Measurements from ENCODE around the gene PRR18. TPM values are rescaled to one million over a fixed set of nuclear protein-coding genes. Genes with fewer than 3 reads are reported as not detected.

The PRR18 gene
- total and polyA plus RNA-seq, 5 donors from 2014 or later: not detected

DNA sequence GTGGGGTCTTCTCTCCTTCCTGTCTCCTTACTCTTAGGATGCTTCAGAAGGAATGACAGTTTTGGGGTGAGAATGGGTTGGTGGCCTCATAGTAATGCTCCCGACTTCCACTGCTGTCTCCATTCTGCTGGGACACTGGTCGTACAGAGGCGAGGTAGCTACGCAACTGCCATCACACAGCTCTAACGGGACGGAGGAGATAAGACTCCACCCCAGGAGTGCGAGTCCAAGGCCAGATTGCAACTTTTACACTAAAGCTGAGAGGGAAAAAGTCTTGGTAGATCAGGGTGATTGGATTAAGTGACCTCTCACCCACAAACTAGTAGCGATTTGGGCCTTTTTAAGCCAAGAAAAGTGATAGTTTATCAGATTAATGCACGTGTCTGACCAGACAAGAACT, 1.8 kb upstream of the PRR18 start:
- Mint-ChIP-seq H3K4me1 (peaks cover 0 to 12% (median 8%) of the 10 kb centered on the region in 4 donors), H3K27me3 (peaks cover 38% of the 10 kb centered on the region), H3K27ac (no peak overlapping the region), H3K4me3 (no peak overlapping the region), H3K36me3 (no peaks in the 10 kb centered on the region), H3K9me3 (no peaks in the 10 kb centered on the region)
- Histone ChIP-seq H3K4me1 (ENCODE audit: control insufficient read depth, insufficient read depth, low read length, poor library complexity, severe bottlenecking) (peaks cover 17% of the 10 kb centered on the region), H3K27ac (ENCODE audit: insufficient read depth, low read length, poor library complexity, severe bottlenecking) (no peak overlapping the region), H3K27me3 (ENCODE audit: control insufficient read depth, insufficient read depth, low read length) (peaks cover 16% of the 10 kb centered on the region), H3K4me3 (ENCODE audit: low read depth, low read length) (no peak overlapping the region), H3K36me3 (ENCODE audit: control insufficient read depth, insufficient read depth, low read length) (no peaks in the 10 kb centered on the region), H3K9me3 (ENCODE audit: control insufficient read depth in 2 of 2, low read length in 2 of 2) (no peaks in the 10 kb centered on the region)
- no peak for ATAC-seq (ENCODE audit: low read depth in 2 of 2)
- no peak for DNase-seq

DNA sequence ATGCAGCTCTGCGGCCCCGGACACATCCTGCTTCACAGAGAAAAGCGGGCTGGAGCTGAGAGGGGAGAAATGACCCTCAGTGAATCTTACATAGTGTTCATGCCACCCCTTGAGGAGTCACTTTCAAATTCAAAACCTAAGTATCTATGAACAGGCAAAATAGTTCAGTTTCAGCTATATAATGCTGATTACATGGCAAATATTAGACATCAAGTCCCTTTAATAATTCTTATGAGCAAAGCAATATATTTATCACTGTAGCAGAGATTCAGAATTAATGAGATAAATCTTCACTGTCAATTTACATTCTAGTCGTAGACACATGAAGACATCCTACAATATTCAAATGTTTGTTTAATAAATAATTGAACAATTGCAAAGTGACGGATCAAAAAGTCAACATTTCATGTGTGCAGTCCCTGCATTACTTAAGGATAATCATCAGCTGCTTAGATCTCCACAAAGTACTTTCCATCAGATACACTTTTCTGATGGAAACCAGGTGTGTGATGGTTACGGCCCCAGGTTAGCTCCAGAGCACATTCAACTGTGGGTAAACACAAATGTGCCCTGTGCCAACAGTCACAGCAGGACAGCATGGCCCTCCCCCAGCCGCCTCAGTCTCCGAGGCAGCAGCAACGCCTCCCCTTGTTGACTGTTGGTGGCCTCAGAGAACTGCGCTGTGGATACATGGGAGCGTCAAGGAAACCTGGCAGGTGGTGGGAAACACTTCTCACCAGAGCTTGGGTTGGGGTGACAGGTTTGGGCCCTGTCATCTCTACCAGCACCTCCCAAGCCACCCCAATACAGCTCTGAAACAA, 787 bp upstream of the PRR18 start:
- Histone ChIP-seq H3K4me3 (ENCODE audit: low read depth, low read length) (no peak overlapping the region), H3K27me3 (ENCODE audit: control insufficient read depth, insufficient read depth, low read length) (peaks cover 21% of the 10 kb centered on the region), H3K36me3 (ENCODE audit: control insufficient read depth, insufficient read depth, low read length) (no peaks in the 10 kb centered on the region), H3K27ac (ENCODE audit: insufficient read depth, low read length, poor library complexity, severe bottlenecking) (no peak overlapping the region), H3K4me1 (ENCODE audit: control insufficient read depth, insufficient read depth, low read length, poor library complexity, severe bottlenecking) (peaks cover 17% of the 10 kb centered on the region), H3K9me3 (ENCODE audit: control insufficient read depth in 2 of 2, low read length in 2 of 2) (no peaks in the 10 kb centered on the region)
- DNase-seq (no peak), ATAC-seq (ENCODE audit: low read depth in 2 of 2) (no peak)
- Mint-ChIP-seq H3K27me3 (peaks cover 47% of the 10 kb centered on the region), H3K4me1 (peaks cover 0 to 12% (median 8%) of the 10 kb centered on the region in 4 donors), H3K4me3 (peak overlapping the region in 3 of 4 donors; percentile 52 to 85 (median 53)), H3K9me3 (no peaks in the 10 kb centered on the region), H3K27ac (no peak overlapping the region), H3K36me3 (no peaks in the 10 kb centered on the region)

DNA sequence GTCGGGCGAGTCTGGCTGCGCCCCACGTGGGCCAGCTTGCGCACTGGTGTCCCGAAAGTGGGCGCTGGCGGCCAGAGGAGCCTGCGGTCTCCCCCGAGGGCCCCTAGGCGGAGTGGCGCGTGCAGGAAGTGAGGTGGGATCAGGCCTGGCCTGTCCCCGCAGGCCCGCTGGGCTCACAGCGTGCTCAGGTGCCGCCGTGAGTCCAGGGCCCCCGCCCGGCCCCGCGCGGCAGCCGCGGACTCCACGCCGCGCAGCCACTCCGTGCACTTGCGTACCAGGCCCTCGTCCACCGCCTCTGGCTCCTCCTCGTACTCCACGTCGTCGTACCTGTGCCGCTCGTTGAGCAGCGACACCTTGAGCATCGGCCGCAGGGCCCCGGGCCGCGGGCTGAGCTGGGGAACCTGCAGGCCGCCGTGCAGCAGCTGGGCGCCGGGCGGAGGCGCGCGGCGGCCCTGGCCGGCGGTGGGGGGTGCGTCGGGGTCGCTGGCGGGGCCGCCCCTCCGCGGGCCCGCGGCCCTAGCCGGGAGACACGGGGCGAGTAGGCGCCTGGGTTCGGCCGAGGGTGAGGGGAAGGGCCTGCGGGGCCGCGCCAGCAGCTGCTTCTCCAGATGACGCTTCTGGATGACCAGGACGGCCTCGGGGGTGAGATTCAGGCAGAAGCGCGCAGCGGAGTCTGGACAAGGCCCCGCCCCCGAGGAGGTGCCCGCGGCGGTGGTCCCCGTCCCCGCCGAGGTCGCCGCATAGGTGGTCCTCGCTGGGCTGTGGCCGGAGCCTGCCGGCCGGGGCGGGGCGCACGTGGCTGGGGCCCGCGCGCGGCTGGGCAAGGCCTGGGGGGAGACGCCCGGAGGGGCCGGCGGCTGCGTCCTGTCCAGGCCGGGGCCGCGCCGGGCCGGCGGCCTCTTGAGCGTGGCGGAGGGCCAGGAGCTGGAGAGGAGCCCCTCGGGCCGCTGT, 835 bp downstream of the PRR18 start:
- peak; percentile 9 to 57 for ATAC-seq (ENCODE audit: low read depth in 2 of 2)
- Mint-ChIP-seq H3K27me3 (peaks cover 57% of the 10 kb centered on the region), H3K9me3 (no peaks in the 10 kb centered on the region), H3K4me1 (peaks cover 0 to 12% (median 8%) of the 10 kb centered on the region in 4 donors), H3K27ac (no peak overlapping the region), H3K36me3 (no peaks in the 10 kb centered on the region), H3K4me3 (peak overlapping the region in 1 of 4 donors; percentile 26)
- H3K27ac ChIP-seq (ENCODE audit: insufficient read depth, low read length, poor library complexity, severe bottlenecking): no peak overlapping the region
- H3K9me3 ChIP-seq (ENCODE audit: control insufficient read depth in 2 of 2, low read length in 2 of 2): no peaks in the 10 kb centered on the region
- peaks cover 17% of the 10 kb centered on the region for H3K4me1 ChIP-seq (ENCODE audit: control insufficient read depth, insufficient read depth, low read length, poor library complexity, severe bottlenecking)
- H3K4me3 ChIP-seq (ENCODE audit: low read depth, low read length): no peak overlapping the region
- no peaks in the 10 kb centered on the region for H3K36me3 ChIP-seq (ENCODE audit: control insufficient read depth, insufficient read depth, low read length)
- peak in 1 of 3 donors; percentile 23 for DNase-seq
- H3K27me3 ChIP-seq (ENCODE audit: control insufficient read depth, insufficient read depth, low read length): peaks cover 24% of the 10 kb centered on the region

DNA sequence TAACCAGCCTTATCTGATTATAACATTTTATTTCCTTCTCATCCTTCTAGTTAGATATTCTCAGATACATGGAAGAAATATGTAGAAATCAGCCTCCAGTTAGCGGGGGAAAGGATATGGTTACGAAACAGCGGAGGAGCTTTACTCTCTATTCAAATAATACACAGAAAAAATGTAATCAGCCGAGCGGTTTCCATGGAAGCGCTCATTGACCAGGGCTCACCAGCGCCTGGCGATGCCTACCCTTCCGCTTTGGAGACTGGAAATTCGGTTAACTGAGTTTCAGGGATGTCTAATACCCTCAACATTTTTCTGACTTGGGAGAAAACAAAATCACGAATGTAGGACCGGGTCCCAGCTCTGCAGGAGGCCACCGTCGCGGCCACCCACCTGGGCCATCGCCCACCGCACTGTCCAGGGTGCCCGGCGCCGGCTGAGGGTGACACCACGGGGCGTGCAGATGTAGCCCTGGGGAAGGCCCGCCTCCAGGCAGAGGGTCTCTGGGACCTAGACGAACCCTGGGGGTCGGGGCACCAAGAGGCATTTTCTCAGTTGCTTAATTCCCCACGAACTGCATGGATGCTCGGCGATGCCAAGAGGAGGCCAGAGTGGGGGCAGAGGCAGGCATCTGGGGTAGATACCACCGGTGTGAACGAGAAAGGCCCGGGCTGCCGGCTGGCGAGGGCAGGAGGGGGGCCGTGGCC, 1.7 kb downstream of the PRR18 start:
- H3K36me3 ChIP-seq (ENCODE audit: control insufficient read depth, insufficient read depth, low read length): no peaks in the 10 kb centered on the region
- no peaks in the 10 kb centered on the region for H3K9me3 Mint-ChIP-seq
- no peak overlapping the region for H3K4me3 ChIP-seq (ENCODE audit: low read depth, low read length)
- peaks cover 24% of the 10 kb centered on the region for H3K27me3 ChIP-seq (ENCODE audit: control insufficient read depth, insufficient read depth, low read length)
- H3K4me1 Mint-ChIP-seq: peaks cover 0 to 12% (median 8%) of the 10 kb centered on the region in 4 donors
- no peaks in the 10 kb centered on the region for H3K9me3 ChIP-seq (ENCODE audit: control insufficient read depth in 2 of 2, low read length in 2 of 2)
- H3K4me1 ChIP-seq (ENCODE audit: control insufficient read depth, insufficient read depth, low read length, poor library complexity, severe bottlenecking): peaks cover 17% of the 10 kb centered on the region
- H3K36me3 Mint-ChIP-seq: no peaks in the 10 kb centered on the region
- H3K27ac Mint-ChIP-seq: no peak overlapping the region
- H3K4me3 Mint-ChIP-seq: peak overlapping the region; percentile 19 to 68 (median 64)
- no peak overlapping the region for H3K27ac ChIP-seq (ENCODE audit: insufficient read depth, low read length, poor library complexity, severe bottlenecking)
- DNase-seq (no peak), ATAC-seq (ENCODE audit: low read depth in 2 of 2) (peak in 1 of 2 donors; percentile 9)
- H3K27me3 Mint-ChIP-seq: peaks cover 65% of the 10 kb centered on the region

DNA sequence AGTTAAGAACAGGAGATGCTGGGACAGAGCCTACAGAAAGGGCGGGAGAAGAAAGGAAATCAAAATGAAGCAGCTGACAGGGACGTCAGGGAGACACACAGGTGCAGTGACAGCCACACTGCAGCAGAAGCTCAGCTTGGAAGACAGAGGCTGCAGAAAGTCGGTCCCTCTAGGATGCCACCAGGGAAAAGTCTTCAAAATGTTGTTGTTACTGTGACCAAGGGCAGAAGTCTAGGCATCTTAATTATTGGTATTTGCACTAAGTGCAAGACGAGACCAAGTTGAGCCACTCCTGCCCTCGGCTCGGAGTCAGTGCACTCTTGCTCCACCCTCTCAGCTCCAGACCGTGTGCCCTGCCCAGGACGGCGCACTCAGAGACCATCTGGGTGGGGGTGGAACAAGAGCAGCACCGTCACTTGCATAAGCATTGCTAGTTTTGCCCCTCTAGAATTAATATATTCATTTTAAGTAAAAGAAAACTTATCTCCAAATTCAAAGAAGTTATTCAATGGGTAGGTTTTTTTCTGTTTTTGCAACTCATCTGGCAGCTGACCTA, 2.6 kb downstream of the PRR18 start:
- ATAC-seq (ENCODE audit: low read depth in 2 of 2): no peak
- H3K27me3 ChIP-seq (ENCODE audit: control insufficient read depth, insufficient read depth, low read length): peaks cover 24% of the 10 kb centered on the region
- peaks cover 69% of the 10 kb centered on the region for H3K27me3 Mint-ChIP-seq
- no peak for DNase-seq
- peaks cover 0 to 12% (median 8%) of the 10 kb centered on the region in 4 donors for H3K4me1 Mint-ChIP-seq
- H3K27ac ChIP-seq (ENCODE audit: insufficient read depth, low read length, poor library complexity, severe bottlenecking): no peak overlapping the region
- no peaks in the 10 kb centered on the region for H3K9me3 ChIP-seq (ENCODE audit: control insufficient read depth in 2 of 2, low read length in 2 of 2)
- H3K4me3 Mint-ChIP-seq: peak overlapping the region in 2 of 4 donors; percentile 59 to 79
- no peak overlapping the region for H3K4me3 ChIP-seq (ENCODE audit: low read depth, low read length)
- no peak overlapping the region for H3K27ac Mint-ChIP-seq
- no peaks in the 10 kb centered on the region for H3K36me3 Mint-ChIP-seq
- H3K9me3 Mint-ChIP-seq: no peaks in the 10 kb centered on the region
- peaks cover 17% of the 10 kb centered on the region for H3K4me1 ChIP-seq (ENCODE audit: control insufficient read depth, insufficient read depth, low read length, poor library complexity, severe bottlenecking)
- H3K36me3 ChIP-seq (ENCODE audit: control insufficient read depth, insufficient read depth, low read length): no peaks in the 10 kb centered on the region

DNA sequence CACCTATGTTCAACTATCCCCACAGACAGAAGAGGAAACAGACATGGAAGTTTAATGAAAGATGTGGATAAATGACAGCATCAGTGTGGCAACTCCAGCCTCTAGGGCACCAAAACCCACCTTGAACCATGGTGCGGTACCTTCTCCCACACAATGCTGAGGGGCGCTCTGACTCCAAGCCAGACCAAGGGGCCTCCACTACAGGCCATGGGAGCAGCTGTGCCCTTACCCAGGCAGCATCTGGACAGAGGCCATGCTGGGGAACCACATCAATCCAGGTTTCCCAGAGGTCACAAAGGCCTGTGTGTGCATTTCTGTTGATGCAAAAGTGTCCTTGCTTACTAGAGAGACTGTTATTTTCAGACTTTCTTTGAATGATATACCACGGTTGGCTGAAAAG, 4.1 kb downstream of the PRR18 start:
- Histone ChIP-seq H3K27ac (ENCODE audit: insufficient read depth, low read length, poor library complexity, severe bottlenecking) (no peak overlapping the region), H3K4me3 (ENCODE audit: low read depth, low read length) (no peak overlapping the region), H3K4me1 (ENCODE audit: control insufficient read depth, insufficient read depth, low read length, poor library complexity, severe bottlenecking) (peaks cover 17% of the 10 kb centered on the region), H3K9me3 (ENCODE audit: control insufficient read depth in 2 of 2, low read length in 2 of 2) (no peaks in the 10 kb centered on the region), H3K27me3 (ENCODE audit: control insufficient read depth, insufficient read depth, low read length) (peaks cover 17% of the 10 kb centered on the region), H3K36me3 (ENCODE audit: control insufficient read depth, insufficient read depth, low read length) (no peaks in the 10 kb centered on the region)
- ATAC-seq (ENCODE audit: low read depth in 2 of 2): no peak
- H3K27ac Mint-ChIP-seq: no peak overlapping the region
- H3K9me3 Mint-ChIP-seq: peaks cover 0 to 1% (median 0%) of the 10 kb centered on the region in 7 donors
- DNase-seq: no peak
- H3K36me3 Mint-ChIP-seq: no peaks in the 10 kb centered on the region
- H3K4me1 Mint-ChIP-seq: peaks cover 0 to 12% (median 8%) of the 10 kb centered on the region in 4 donors
- H3K27me3 Mint-ChIP-seq: peaks cover 67% of the 10 kb centered on the region
- no peak overlapping the region for H3K4me3 Mint-ChIP-seq

Measured in CD4-positive, CD25-positive, alpha-beta regulatory T cell (primary cell).